NCI-H146 treated with DMSO at 0.1 percent for 48 hours (cell line): ENCODE data around the gene ZNF143.

Experiments
- DNase-seq: peaks from one replicate; lab custom pipeline; 2025; ENCODE audit not compliant: unreplicated experiment; lab: John Stamatoyannopoulos, UW

ZNF143 gene

DNA sequence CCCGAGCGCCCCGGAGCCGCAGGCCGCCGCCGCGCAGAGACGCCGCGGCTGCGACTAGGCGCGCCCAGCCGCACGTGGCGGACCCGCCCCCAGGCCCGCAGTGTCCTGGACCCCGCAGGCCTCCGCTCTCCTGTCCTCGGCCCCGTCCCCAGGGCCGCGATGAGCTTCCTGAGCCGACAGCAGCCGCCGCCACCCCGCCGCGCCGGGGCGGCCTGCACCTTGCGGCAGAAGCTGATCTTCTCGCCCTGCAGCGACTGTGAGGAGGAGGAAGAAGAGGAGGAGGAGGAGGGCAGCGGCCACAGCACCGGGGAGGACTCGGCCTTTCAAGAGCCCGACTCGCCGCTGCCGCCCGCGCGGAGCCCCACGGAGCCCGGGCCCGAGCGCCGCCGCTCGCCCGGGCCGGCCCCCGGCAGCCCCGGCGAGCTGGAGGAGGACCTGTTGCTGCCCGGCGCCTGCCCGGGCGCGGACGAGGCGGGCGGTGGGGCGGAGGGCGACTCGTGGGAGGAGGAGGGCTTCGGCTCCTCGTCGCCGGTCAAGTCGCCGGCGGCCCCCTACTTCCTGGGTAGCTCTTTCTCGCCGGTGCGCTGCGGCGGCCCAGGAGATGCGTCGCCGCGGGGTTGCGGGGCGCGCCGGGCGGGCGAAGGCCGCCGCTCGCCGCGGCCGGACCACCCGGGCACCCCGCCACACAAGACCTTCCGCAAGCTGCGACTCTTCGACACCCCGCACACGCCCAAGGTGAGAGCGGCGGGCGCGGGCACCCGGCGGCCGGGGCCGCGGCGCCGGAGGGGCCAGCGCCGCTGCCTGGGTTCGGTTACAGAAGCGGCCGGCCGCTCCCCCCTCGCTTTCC lies 113.2 kb downstream of the ZNF143 start:
- no peak for DNase-seq

DNA sequence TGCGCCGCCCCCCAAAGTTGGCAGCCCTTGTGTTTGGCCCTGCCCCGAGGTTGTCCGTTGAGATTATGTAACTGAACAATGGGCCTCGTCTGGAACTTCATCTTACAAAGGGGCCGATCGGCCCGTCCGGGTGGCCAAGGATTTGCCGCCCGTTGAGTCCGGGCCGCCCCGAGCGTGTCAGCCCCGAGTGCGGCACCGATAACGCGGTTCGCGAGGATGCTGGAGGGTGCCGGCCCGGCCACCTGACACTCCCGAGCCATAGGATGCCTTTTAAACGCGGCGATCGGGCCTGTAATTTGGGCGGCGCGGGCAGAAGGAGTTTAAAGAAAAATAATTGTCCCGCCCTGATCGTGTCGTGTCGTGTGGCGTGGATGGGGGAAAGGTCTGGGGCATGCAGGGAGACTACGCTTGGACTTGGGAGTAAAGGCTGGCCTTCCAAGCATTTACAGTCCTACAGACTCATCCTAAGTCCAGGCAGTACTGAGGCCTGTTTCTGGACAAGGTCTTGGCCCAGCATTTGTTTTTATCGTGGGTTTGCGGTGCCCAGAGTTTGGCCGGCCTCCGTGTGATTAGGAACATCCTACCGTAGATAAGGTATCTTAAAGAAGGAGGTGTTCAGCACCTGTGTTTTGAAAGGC lies 113.9 kb downstream of the ZNF143 start:
- DNase-seq: no peak

DNA sequence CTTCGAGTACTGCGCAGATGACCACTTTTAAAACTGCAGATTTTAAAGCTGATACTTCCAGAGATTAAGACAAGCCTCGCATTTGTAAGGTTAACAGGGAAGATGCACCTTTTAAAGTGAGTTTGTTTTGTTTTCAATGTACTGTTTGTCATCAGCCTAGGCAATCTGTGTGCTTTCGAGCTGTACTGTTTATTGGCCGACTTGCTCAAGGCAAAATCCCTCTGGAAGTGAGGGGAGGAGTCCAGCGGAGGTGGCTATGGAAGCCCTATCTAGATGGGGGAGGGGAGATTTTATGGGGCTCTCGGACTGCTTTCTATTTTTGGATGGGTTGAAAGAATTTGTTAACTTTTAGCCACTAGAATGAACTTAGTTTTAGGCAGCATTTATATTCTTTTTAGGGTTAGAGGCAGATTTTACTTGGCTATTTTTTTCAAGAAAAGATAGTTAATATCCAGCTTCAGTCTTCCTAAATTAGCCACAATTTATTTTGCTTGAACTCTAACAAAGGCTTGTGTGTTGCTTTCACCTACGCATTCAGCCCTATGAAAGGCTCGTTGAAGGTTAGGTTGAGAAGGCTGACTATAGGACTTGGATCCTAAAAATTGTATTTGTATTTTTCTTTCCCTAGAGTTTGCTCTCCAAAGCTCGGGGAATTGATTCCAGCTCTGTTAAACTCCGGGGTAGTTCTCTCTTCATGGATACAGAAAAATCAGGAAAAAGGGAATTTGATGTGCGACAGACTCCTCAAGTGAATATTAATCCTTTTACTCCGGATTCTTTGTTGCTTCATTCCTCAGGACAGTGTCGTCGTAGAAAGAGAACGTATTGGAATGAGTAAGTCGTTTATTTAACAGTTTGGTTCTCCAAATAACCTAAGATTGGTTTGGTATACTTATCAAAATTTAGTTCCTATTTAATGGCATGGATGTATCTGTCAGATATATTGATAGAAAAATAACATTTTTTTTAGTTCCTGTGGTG lies 114.7 kb downstream of the ZNF143 start:
- peak; percentile 49 for DNase-seq

GRCh38 chr11:9576701-9577381 lies 116.0 kb downstream of the ZNF143 start:
- DNase-seq: no peak

DNA sequence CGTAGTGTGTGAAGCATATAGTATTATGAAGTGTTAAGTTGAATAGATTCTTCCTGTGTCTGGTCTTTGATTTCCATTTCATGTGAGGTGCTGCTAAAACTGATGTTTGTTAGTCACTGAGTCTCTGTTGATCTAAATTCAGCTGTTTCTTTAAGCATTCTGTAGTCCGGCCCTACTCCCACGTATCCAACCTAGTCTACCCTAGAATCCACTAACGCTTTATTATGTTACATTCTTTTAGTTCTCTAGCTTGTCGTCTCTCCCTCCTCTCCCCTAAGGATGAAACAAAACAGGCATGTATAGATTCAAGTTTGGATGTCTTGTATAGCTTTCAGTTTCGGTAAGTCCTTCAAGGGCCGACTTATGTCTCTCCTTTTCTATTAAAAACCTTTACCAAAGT lies 116.7 kb downstream of the ZNF143 start:
- no peak for DNase-seq
